Mesenchymal stem cell (in vitro differentiated cells and primary cell): ENCODE results near the gene MAFB.
A peak's percentile ranks its signal among the peaks of the same experiment; 100 is the strongest.

Source experiments
- DNase-seq: peaks from one replicate; pipeline ENCODE4 v3.0.0-alpha.2; 2013
- H2AFZ ChIP-seq: one replicate; pipeline ENCODE4 v1.6.1; 2013; ENCODE audit warnings: low read depth, mild to moderate bottlenecking, control low read depth, inconsistent platforms, low read length, moderate library complexity
- H2AK5ac ChIP-seq: 2 replicates; pipeline ENCODE4 v1.6.1; 2013; ENCODE audit warnings: low read length, moderate library complexity, mild to moderate bottlenecking, inconsistent platforms; ENCODE audit not compliant: severe bottlenecking
- H2BK120ac ChIP-seq: one replicate; pipeline ENCODE4 v1.6.1; 2013; ENCODE audit warnings: low read depth, mild to moderate bottlenecking, inconsistent platforms, low read length, moderate library complexity
- H2BK12ac ChIP-seq, 2 experiments: one replicate each; pipeline ENCODE4 v1.6.1; 2013; ENCODE audit warnings: inconsistent platforms in 2 of 2, low read length in 2 of 2, mild to moderate bottlenecking in 2 of 2, moderate library complexity in 2 of 2, control low read depth in 1 of 2
- H2BK15ac ChIP-seq: one replicate; pipeline ENCODE4 v1.6.1; 2013; ENCODE audit warnings: mild to moderate bottlenecking, low read depth, inconsistent platforms; ENCODE audit not compliant: poor library complexity, severe bottlenecking
- H2BK5ac ChIP-seq: 2 replicates; pipeline ENCODE4 v1.6.1; 2013; ENCODE audit warnings: low read depth, mild to moderate bottlenecking, low read length, control low read depth, inconsistent platforms; ENCODE audit not compliant: poor library complexity, severe bottlenecking
- H3K14ac ChIP-seq, 2 experiments: one replicate each; pipeline ENCODE4 v1.6.1; 2013; ENCODE audit warnings: inconsistent platforms in 2 of 2, low read length in 2 of 2, control low read depth in 1 of 2, mild to moderate bottlenecking in 1 of 2, moderate library complexity in 1 of 2
- H3K18ac ChIP-seq, 2 experiments: one replicate each; pipeline ENCODE4 v1.6.1; 2013; ENCODE audit warnings: inconsistent platforms in 2 of 2, low read length in 2 of 2, control low read depth in 1 of 2, low read depth in 1 of 2, mild to moderate bottlenecking in 1 of 2
- H3K23ac ChIP-seq, 2 experiments: one replicate each; pipeline ENCODE4 v1.6.1; 2013; ENCODE audit warnings: inconsistent platforms in 2 of 2, low read length in 2 of 2, mild to moderate bottlenecking in 2 of 2, moderate library complexity in 2 of 2, control low read depth in 1 of 2
- H3K27ac ChIP-seq: 2 replicates; pipeline ENCODE4 v1.5.1; 2013; ENCODE audit warnings: mild to moderate bottlenecking, moderate library complexity, low read length, control low read depth, inconsistent platforms; ENCODE audit not compliant: poor library complexity, severe bottlenecking
- H3K27me3 ChIP-seq, 2 experiments: 2 replicates each; pipeline versions ENCODE4 v1.6.1 to v1.7.0; 2013; ENCODE audit warnings: low read length in 2 of 2, mild to moderate bottlenecking in 2 of 2, moderate library complexity in 2 of 2, control low read depth in 1 of 2, inconsistent platforms in 1 of 2; ENCODE audit not compliant: control insufficient read depth in 1 of 2, insufficient read depth in 1 of 2
- H3K36me3 ChIP-seq, 2 experiments: 2 replicates each; pipeline versions ENCODE4 v1.6.1 to v1.7.0; 2013; ENCODE audit warnings: low read length in 2 of 2, control low read depth in 1 of 2, inconsistent platforms in 1 of 2, low read depth in 1 of 2, mild to moderate bottlenecking in 1 of 2; ENCODE audit not compliant: insufficient read depth in 2 of 2, control insufficient read depth in 1 of 2
- H3K4ac ChIP-seq, 2 experiments: one replicate each; pipeline ENCODE4 v1.6.1; 2013; ENCODE audit warnings: inconsistent platforms in 2 of 2, low read length in 2 of 2, mild to moderate bottlenecking in 2 of 2, moderate library complexity in 2 of 2, control low read depth in 1 of 2, low read depth in 1 of 2
- H3K4me1 ChIP-seq: 2 replicates; pipeline ENCODE4 v1.6.1; 2013; ENCODE audit warnings: low read depth, low read length, control low read depth; ENCODE audit not compliant: control insufficient read depth, insufficient read depth
- H3K4me2 ChIP-seq: 2 replicates; pipeline ENCODE4 v1.6.1; 2013; ENCODE audit warnings: low read length, mild to moderate bottlenecking, inconsistent platforms; ENCODE audit not compliant: poor library complexity, severe bottlenecking
- H3K4me3 ChIP-seq, 2 experiments: 2 replicates each; pipeline versions ENCODE4 v1.5.1 to v1.7.0; 2013; ENCODE audit warnings: low read length in 2 of 2, mild to moderate bottlenecking in 2 of 2, control low read depth in 1 of 2, low read depth in 1 of 2; ENCODE audit not compliant: insufficient read depth in 1 of 2
- H3K79me1 ChIP-seq: replicated peaks from 2 replicates; pipeline ENCODE4 v1.6.1; 2013; ENCODE audit warnings: mild to moderate bottlenecking, control low read depth, low read length, inconsistent platforms; ENCODE audit not compliant: poor library complexity, severe bottlenecking
- H3K9ac ChIP-seq: 2 replicates; pipeline ENCODE4 v1.7.0; 2013; ENCODE audit warnings: mild to moderate bottlenecking, low read length, moderate library complexity
- H3K9me3 ChIP-seq: 2 replicates; pipeline ENCODE4 v1.7.0; 2013; ENCODE audit warnings: mild to moderate bottlenecking, low read length; ENCODE audit not compliant: control insufficient read depth
- H4K8ac ChIP-seq: one replicate; pipeline ENCODE4 v1.6.1; 2013; ENCODE audit warnings: inconsistent platforms, mild to moderate bottlenecking, low read length, moderate library complexity
- H4K91ac ChIP-seq: one replicate; pipeline ENCODE4 v1.6.1; 2013; ENCODE audit warnings: mild to moderate bottlenecking, low read length, inconsistent platforms
- WGBS: methylation state at CpG from one replicate; pipeline ENCODE4 v1.1.7; 2013; ENCODE audit warnings: mixed read lengths; 5-methylcytosine and 5-hydroxymethylcytosine counted together

MAFB gene

GRCh38 chr20:40670253-40670652 is 18.8 kb downstream of the MAFB start:
- Histone ChIP-seq H2BK120ac (no peak overlapping the region), H3K4me1 (no peaks in the 10 kb centered on the region), H2AFZ (no peak overlapping the region), H3K4me3 (no peak overlapping the region), H4K91ac (no peak overlapping the region), H4K8ac (no peak overlapping the region), H3K9ac (no peak overlapping the region), H3K27me3 (peaks cover 7 to 11% of the 10 kb centered on the region in 2 experiments), H2BK5ac (no peak overlapping the region), H3K36me3 (no peaks in the 10 kb centered on the region), H3K23ac (no peak overlapping the region), H2AK5ac (no peak overlapping the region), H3K4ac (no peak overlapping the region), H3K27ac (no peak overlapping the region), H3K14ac (no peak overlapping the region), H3K4me2 (no peak overlapping the region), H2BK15ac (no peak overlapping the region), H3K9me3 (no peaks in the 10 kb centered on the region), H3K18ac (no peak overlapping the region), H2BK12ac (no peak overlapping the region), H3K79me1 (no peaks in the 10 kb centered on the region)
- no peak for DNase-seq
- WGBS, result 97% methylated on average over 2 of the region's 2 CpGs

- no peak overlapping the region for H2BK12ac ChIP-seq
These were observed 19.3 kb downstream of the MAFB start for GRCh38 chr20:40669692-40670091.

GRCh38 chr20:40668449-40669228 is 20.4 kb downstream of the MAFB start:
- no peak overlapping the region for H2BK5ac ChIP-seq
- no peak overlapping the region for H2AFZ ChIP-seq
- no peaks in the 10 kb centered on the region for H3K79me1 ChIP-seq
- no peak overlapping the region for H3K4ac ChIP-seq
- no peak overlapping the region for H3K4me3 ChIP-seq
- DNase-seq, result no peak
- H3K4me2 ChIP-seq, result no peak overlapping the region
- no peak overlapping the region for H3K23ac ChIP-seq
- no peak overlapping the region for H3K18ac ChIP-seq
- no peak overlapping the region for H3K9ac ChIP-seq
- H3K27ac ChIP-seq, result no peak overlapping the region
- no peak overlapping the region for H4K8ac ChIP-seq
- no peak overlapping the region for H2BK12ac ChIP-seq
- H3K4me1 ChIP-seq, result no peaks in the 10 kb centered on the region
- H3K36me3 ChIP-seq, result no peaks in the 10 kb centered on the region
- H2BK120ac ChIP-seq, result no peak overlapping the region
- no peak overlapping the region for H3K14ac ChIP-seq
- H2AK5ac ChIP-seq, result no peak overlapping the region
- 73% methylated on average over 7 of the region's 7 CpGs for WGBS
- H4K91ac ChIP-seq, result no peak overlapping the region
- H2BK15ac ChIP-seq, result no peak overlapping the region
- no peaks in the 10 kb centered on the region for H3K9me3 ChIP-seq
- peaks cover 1 to 3% of the 10 kb centered on the region in 2 experiments for H3K27me3 ChIP-seq

More at GRCh38 chr20:40669692-40670091, 19.3 kb downstream of the MAFB start:
- Histone ChIP-seq H3K9ac (no peak overlapping the region), H2BK5ac (no peak overlapping the region), H3K27ac (no peak overlapping the region), H3K36me3 (no peaks in the 10 kb centered on the region), H3K4me1 (no peaks in the 10 kb centered on the region), H4K91ac (no peak overlapping the region), H2AK5ac (no peak overlapping the region), H4K8ac (no peak overlapping the region), H3K4ac (no peak overlapping the region), H3K27me3 (peaks cover 7% of the 10 kb centered on the region in 2 experiments), H3K9me3 (no peaks in the 10 kb centered on the region), H2BK120ac (no peak overlapping the region), H2BK15ac (no peak overlapping the region), H3K79me1 (no peaks in the 10 kb centered on the region), H3K4me3 (no peak overlapping the region), H3K18ac (no peak overlapping the region), H3K4me2 (no peak overlapping the region), H2AFZ (no peak overlapping the region), H3K14ac (no peak overlapping the region), H3K23ac (no peak overlapping the region)
- no peak for DNase-seq
- WGBS, result 80% methylated on average over 3 of the region's 3 CpGs

- H2AFZ ChIP-seq, result no peak overlapping the region
- H3K36me3 ChIP-seq, result no peaks in the 10 kb centered on the region
- H4K91ac ChIP-seq, result no peak overlapping the region
- WGBS, result 91% methylated on average over 3 of the region's 3 CpGs
- H3K9ac ChIP-seq, result no peak overlapping the region
- H2AK5ac ChIP-seq, result no peak overlapping the region
- H2BK15ac ChIP-seq, result no peak overlapping the region
- no peak overlapping the region for H3K23ac ChIP-seq
- peak overlapping the region in 1 of 2 experiments; percentile 59 for H3K18ac ChIP-seq
- no peaks in the 10 kb centered on the region for H3K4me1 ChIP-seq
- H3K4ac ChIP-seq, result no peak overlapping the region
- no peak overlapping the region for H3K4me2 ChIP-seq
- no peak overlapping the region for H2BK5ac ChIP-seq
- H3K4me3 ChIP-seq, result no peak overlapping the region
- no peak overlapping the region for H2BK12ac ChIP-seq
- no peak overlapping the region for H3K14ac ChIP-seq
- no peaks in the 10 kb centered on the region for H3K9me3 ChIP-seq
- H3K27ac ChIP-seq, result no peak overlapping the region
- no peak for DNase-seq
- H2BK120ac ChIP-seq, result no peak overlapping the region
- no peak overlapping the region for H4K8ac ChIP-seq
- no peaks in the 10 kb centered on the region for H3K79me1 ChIP-seq
- no peaks in the 10 kb centered on the region for H3K27me3 ChIP-seq
These were observed 21.5 kb downstream of the MAFB start for GRCh38 chr20:40667503-40667902.
